ES-I3 (cell line): Measurements from ENCODE around the gene KLC1.
"Not testable (repeated sequence)": the region's sequence is repeated elsewhere in the genome, so short reads cannot be mapped to it uniquely, and the experiment has no call there.

ENCODE experiments used
- H3K36me3 ChIP-seq: 2 replicates; pipeline ENCODE4 v1.6.1; 2013; ENCODE audit warnings: mild to moderate bottlenecking, low read length, control low read depth, moderate library complexity; ENCODE audit not compliant: insufficient read depth
- H3K4me1 ChIP-seq: 2 replicates; pipeline ENCODE4 v1.6.1; 2013; ENCODE audit warnings: mild to moderate bottlenecking, control low read depth, low read length; ENCODE audit not compliant: insufficient read depth
- H3K9ac ChIP-seq: 2 replicates; pipeline ENCODE4 v1.6.1; 2013; ENCODE audit warnings: low read depth, mild to moderate bottlenecking, low read length, moderate library complexity
- H3K9me3 ChIP-seq: 2 replicates; pipeline ENCODE4 v1.6.1; 2013; ENCODE audit warnings: mild to moderate bottlenecking, low read length, moderate library complexity; ENCODE audit not compliant: control insufficient read depth, insufficient read depth

Gene KLC1

DNA sequence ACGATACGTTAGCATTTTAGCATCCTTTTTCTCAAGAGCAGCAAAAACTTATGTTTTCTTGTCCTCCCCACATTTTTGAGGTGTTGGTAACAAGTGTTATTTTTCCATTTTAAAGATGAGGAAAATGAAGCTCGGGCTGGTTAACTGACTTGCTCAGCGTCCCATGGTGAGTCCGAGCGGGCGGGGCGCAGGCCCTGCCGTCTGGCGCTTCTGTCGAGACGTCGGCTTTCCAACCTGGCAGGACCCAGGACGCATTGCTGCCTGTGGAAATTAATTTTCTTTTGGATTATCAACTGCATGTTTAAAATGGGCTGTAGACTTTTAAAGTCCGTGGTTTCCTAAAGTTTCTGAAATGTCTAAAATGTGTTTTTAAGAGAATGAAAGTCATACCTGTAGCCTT is 55.9 kb downstream of the KLC1 start:
- Histone ChIP-seq H3K9me3 (no peaks in the 10 kb centered on the region), H3K9ac (no peak overlapping the region), H3K36me3 (peaks cover 23% of the 10 kb centered on the region), H3K4me1 (peaks cover 7% of the 10 kb centered on the region; the same call in 1 of the 2 replicates)

DNA sequence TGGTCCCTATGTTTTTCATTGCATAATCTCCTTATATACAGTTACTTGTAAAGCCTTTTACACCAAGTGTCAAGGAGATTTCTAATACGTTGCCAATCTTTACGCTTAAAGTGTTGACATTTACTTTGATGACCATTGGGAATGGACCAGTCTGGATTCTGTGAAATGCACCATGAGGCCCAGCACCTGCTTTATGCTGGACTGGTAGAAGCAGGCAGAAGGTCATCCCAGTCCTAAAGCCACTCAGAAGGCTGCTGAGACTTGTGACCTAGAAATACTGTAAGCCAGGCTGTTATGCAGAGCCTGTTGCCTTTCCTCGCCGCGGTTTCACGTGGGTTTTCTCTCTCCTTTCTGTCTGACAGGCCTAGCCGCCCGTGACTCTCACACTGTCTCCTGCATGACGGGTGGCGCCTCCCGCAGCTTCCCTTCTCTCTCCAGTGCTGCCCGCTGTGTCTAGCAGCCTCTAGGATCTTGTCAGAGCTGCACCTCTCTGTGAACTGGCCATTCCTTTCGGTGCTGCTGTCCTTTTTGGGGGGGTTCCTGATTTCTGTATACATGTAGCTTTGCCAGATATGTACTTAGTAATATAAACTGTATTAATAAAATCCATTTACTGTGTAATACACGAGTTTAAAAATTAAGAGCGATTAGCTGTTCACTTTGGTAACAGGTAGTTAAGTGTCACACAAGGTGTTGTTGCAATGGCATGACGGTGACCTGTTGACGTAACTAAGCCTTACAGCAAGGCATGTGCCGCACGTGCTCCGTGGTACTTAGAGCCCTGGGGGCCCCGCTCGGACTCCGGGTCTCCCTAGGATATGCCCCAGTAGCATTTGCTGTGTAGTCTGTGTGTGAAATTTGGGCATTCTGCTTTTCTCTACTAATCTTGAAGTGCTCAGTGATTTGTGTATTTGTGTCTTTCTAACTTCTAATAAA is 56.5 kb downstream of the KLC1 start:
- no peak overlapping the region for H3K9ac ChIP-seq
- peaks cover 7% of the 10 kb centered on the region; the same call in 1 of the 2 replicates for H3K4me1 ChIP-seq
- no peaks in the 10 kb centered on the region for H3K9me3 ChIP-seq
- H3K36me3 ChIP-seq, result peaks cover 25% of the 10 kb centered on the region

DNA sequence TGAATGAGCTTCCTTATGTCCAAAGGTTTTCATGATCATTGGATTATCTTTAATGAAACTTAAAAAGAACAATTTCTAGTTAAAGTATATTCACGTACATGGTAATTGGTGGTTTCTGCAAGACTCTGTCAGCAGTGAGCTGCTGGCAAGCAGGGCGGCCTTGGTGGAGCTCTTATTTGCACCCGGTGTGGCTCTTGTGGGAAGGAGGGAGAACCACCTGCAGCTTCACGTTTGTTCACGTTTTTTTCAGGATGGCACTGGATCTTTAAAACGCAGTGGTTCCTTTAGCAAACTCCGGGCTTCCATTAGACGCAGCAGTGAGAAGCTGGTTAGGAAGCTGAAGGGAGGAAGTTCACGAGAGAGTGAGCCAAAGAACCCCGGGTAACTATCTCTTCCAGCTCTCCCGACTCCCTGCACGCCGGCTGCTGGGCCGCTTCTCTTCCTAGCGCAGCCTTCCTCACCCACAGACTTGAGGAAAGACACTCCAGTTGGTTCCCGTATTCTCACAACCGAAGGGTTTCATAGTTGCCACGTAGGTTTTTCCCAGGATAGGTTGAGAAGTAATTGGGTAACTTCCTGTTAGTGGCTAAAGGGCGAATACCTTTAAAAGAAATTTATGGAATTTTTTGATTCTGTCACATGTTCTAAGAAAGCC is 57.9 kb downstream of the KLC1 start:
- Histone ChIP-seq H3K9ac (no peak overlapping the region), H3K36me3 (peaks cover 18% of the 10 kb centered on the region), H3K4me1 (peaks cover 7% of the 10 kb centered on the region; the same call in 1 of the 2 replicates), H3K9me3 (no peaks in the 10 kb centered on the region)

DNA sequence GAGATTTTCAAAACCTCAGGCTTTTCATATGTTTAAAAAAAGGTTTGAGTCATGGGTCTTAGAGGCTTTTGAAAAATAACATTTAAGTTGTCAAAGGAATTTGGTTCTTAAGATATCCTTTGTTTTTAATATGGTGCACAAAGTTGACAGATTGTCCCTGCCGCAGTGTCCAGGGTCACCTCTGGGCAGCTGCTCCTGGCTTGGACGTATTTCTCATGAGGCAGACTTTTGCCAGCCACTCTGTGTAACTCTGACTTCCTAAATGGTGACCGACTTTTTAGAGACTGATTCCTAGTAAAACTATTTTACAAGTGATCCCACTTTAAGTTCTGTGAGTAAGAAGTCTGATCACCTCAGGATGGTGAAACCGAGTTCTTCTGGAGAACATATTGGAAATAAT is 58.7 kb downstream of the KLC1 start:
- no peak overlapping the region for H3K9ac ChIP-seq
- H3K4me1 ChIP-seq, result peaks cover 7% of the 10 kb centered on the region; the same call in 1 of the 2 replicates
- no peaks in the 10 kb centered on the region for H3K9me3 ChIP-seq
- peaks cover 22% of the 10 kb centered on the region for H3K36me3 ChIP-seq

DNA sequence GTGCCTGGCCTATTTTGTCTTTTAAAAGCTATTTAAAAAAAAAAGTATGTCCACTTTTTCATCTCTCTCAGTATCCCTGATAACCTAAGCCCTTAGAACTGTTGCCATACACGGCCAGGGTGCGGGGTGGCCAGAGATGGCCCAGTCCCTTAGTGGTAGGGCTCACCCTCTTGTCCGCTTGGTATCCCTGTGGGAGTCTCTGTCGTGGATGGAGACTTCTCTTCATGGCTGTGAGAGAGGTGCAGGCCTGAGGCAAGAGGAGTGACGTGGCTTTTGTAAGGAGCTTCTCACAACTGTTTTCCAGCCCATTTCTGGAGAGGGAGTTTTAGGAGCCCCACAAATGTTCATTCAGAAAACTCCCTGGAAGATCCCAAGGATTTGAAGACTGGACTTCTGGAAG is 59.4 kb downstream of the KLC1 start:
- H3K9ac ChIP-seq, result no peak overlapping the region
- peaks cover 7% of the 10 kb centered on the region; the same call in 1 of the 2 replicates for H3K4me1 ChIP-seq

DNA sequence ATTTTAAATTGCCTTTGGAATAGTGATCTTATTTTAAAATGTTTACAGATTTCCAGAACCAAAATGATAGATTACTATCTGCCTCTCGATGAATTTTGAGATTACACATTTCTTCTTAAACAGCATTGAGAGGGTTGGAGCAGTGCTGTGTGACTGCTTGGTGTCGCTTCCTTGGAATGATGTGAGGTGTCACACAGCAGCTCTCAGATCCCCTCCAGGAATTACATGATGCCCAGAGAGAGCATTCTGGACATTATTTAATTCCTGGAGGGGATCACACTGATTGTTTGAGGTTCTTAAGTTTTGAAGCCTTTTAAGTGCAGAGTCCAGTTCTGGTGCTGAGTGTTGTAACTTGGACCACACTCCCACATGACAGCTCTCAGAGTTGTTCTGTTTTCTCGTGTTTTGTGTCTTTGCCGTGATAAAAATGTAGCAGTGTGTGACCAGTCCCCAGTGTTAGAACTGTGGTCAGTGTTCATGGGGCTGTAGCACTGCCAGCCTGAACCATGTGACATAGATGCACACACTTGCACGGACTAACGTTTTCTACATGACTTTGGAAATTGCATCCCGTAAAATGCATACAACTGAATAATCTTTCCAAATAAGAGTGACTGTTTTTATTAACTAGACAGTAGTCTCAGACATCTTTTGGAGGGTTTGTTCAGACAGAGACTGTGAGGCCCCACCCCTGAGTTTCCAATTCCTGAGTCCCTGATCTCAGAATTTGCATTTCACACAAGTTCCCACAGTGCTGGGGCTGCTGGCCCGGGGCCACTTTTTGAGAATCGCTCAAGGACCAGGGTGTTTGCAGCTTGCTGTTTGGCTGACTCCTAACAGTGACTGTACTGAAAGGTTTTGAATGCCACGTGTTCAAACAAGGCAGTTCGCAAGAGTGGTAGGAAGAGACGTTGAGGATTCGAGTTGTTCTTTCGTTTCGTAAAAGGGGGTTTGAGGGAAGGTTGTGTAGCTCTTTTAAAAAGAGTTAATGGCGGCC is 60.2 kb downstream of the KLC1 start:
- peaks cover 18% of the 10 kb centered on the region for H3K36me3 ChIP-seq
- no peak overlapping the region for H3K9ac ChIP-seq
- H3K9me3 ChIP-seq, result no peaks in the 10 kb centered on the region
- H3K4me1 ChIP-seq, result peaks cover 7% of the 10 kb centered on the region; the same call in 1 of the 2 replicates

More for the DNA sequence above, 59.4 kb downstream of the KLC1 start:
- peaks cover 18% of the 10 kb centered on the region for H3K36me3 ChIP-seq
- H3K9me3 ChIP-seq, result no peaks in the 10 kb centered on the region

DNA sequence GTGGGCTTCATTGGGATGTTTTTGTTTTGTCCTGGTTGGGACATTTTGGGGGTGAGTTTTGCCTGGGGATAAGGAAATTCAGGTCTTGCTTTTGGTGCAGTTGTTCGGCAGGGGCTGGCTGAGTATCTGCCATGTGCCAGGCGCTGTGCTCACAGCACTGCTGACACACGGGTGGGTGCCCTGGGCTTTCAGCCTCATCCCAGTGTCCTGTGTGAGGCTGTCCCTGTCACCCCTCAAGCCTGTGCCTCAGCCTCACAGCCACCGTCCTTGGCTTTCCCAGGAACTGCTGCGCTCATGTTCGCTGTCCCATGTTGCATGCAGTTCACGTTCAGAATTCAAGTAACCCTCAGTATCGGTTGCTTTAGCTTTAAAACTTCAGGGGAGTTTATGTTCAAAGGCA is 61.3 kb downstream of the KLC1 start:
- peaks cover 8% of the 10 kb centered on the region; the same call in 1 of the 2 replicates for H3K4me1 ChIP-seq
- peaks cover 18% of the 10 kb centered on the region for H3K36me3 ChIP-seq
- H3K9ac ChIP-seq, result no peak overlapping the region
- no peaks in the 10 kb centered on the region for H3K9me3 ChIP-seq

DNA sequence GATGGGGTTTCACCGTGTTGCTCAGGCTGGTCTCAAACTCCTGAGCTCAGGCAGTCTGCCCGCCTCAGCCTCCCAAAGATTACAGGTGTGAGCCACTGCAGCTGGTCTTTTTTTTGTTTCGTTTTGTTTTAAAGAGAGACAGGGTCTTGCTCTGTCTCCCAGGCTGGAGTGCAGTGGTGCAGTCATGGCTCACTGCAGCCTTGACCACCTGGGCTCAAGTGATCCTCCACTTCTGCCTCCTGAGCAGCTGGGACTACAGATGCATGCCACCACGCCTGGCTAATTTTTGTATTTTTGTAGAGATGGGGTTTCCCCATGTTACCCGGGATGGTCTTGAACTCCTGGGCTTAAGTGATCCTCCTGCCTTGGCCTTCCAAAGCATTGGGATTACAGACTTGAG is 62.6 kb downstream of the KLC1 start:
- not testable (repeated sequence) for H3K9me3 ChIP-seq, H3K9ac ChIP-seq
- Histone ChIP-seq H3K36me3 (peaks cover 12% of the 10 kb centered on the region), H3K4me1 (peaks cover 15% of the 10 kb centered on the region; the same call in 1 of the 2 replicates)

DNA sequence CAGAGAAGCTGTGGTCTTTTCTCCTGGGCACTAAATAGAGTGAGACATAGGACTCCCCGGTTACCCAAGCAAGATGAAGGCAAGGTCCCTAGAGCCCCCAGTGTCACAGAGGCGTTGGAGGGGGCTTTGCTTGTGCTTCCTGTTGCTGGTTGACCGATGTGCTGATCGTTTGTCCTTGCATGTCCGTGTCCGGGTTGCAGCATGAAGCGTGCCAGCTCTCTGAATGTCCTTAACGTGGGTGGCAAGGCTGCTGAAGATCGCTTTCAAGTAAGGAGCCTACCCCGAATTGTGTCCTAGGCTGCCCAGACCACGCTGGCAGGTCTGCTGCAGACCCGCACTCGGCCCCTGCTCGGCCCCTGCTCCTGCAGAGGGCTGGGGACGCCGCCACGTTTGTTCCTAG is 63.1 kb downstream of the KLC1 start:
- Histone ChIP-seq H3K4me1 (peaks cover 16% of the 10 kb centered on the region; the same call in 1 of the 2 replicates), H3K9me3 (no peaks in the 10 kb centered on the region), H3K9ac (no peak overlapping the region), H3K36me3 (peaks cover 12% of the 10 kb centered on the region)

DNA sequence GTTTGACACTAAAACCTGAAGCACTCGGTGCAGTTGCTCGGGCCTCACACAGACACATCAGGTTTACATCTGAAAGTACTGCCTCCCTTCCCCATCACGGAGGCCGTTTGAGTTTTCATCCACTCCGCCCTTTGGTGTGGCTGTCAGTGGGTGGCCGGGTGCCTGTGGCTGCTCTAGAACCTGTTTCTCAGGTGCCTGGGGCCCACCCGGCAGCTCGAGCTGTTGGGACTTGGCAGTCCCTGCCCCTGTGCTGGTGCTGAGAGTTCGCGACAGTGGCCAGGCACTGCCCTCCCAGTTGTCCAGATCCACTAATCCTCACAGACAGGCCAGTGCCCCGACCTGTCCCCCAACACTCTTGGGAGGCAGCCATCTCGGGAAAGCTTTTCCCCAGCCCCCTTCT is 63.9 kb downstream of the KLC1 start:
- Histone ChIP-seq H3K4me1 (peaks cover 18% of the 10 kb centered on the region; the same call in 1 of the 2 replicates), H3K9ac (no peak overlapping the region), H3K9me3 (no peaks in the 10 kb centered on the region), H3K36me3 (peaks cover 13% of the 10 kb centered on the region)

DNA sequence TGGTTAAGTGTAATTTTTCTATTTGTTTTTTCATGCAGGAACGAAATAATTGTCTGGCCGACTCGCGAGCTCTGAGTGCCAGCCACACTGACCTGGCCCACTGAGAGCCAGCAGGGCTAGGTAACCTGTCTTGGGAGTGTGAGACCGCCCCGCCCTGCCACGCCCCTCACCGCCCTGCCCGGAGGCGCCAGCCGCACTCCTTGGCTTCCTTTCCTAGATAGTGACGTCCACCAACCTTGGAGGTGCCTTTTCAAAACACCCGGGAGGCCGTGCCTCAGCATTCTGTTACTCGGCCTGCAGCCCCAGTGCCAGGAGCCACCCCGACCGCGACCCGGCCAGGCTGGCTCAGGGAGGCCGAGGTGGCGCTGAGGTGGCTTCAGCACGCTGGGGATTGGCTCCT is 64.5 kb downstream of the KLC1 start:
- Histone ChIP-seq H3K9me3 (no peaks in the 10 kb centered on the region), H3K9ac (no peak overlapping the region), H3K4me1 (peaks cover 18% of the 10 kb centered on the region; the same call in 1 of the 2 replicates), H3K36me3 (peaks cover 14% of the 10 kb centered on the region)

DNA sequence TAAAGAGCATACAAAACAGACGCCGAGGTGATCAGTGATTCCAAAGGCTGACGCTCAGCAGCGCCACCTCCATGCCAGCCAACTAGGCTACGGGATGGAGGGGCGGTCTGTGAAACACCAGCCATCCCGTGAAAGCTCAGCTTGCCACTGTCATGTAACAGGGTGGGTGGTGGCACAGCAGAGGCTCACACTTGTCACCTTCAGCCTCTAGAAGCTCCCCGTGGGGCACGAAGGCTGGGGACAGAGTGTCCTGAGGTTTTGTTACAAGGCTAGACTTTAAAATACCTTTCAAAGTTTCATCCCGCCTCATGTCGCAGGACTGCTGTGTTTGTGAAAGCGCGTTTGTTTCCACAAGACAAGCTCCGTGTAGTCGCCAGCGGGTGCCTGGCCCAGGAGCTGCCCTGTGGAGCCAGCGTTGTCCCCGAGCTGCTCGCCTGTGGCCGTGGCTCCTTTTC is 65.6 kb downstream of the KLC1 start:
- Histone ChIP-seq H3K9ac (no peak overlapping the region), H3K36me3 (peaks cover 14% of the 10 kb centered on the region)

DNA sequence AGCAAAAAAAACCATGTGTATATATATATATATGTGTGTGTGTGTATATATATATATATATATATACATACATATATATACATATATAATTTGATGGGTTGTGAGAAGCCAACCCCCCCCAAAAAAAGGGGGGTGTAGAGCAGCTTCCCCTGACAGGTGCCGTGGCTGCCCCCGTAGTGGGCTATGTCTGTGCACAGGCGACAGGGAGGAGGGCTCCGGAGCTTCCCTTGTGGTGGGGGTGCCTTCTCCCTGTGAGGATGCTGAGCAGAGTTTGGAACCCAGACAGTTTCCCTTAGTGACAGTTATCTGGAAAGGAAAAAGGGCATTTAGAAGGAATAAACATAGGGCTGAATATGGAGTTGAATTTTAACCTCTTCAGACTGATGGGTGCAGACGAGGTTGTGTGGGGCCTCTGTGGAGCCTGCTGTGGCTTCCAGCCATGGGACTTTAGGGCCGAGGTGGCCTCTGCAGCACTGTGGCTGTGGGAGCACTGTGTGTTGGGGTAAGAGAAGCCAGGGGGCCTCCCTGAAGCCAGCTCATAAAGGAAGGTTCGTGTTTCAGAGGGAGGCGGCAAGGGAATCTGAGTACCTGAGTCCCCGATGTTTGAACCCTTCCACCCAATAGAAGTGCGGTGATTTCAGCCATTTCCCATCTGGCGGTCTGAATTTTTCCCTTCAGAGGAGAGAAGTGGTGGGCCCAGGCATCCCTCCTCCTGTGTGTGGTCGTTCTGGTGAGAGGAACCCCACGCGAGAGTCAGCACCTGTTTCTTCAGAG is 66.5 kb downstream of the KLC1 start:
- H3K4me1 ChIP-seq, result peaks cover 11% of the 10 kb centered on the region; the same call in 1 of the 2 replicates
- H3K9ac ChIP-seq, result no peak overlapping the region
- peaks cover 9% of the 10 kb centered on the region; the same call in 1 of the 2 replicates for H3K36me3 ChIP-seq

More for the DNA sequence above, 65.6 kb downstream of the KLC1 start:
- H3K4me1 ChIP-seq, result peaks cover 11% of the 10 kb centered on the region; the same call in 1 of the 2 replicates
- H3K9me3 ChIP-seq, result no peaks in the 10 kb centered on the region

More for the DNA sequence above, 66.5 kb downstream of the KLC1 start:
- no peaks in the 10 kb centered on the region for H3K9me3 ChIP-seq
